HUES48 (cell line): ENCODE data around the gene IL36B.

Experiments used
- H3K27ac ChIP-seq: one replicate; pipeline ENCODE4 v1.7.0; 2013; ENCODE audit warnings: low read depth, low read length, inconsistent platforms
- H3K27me3 ChIP-seq: 2 replicates; pipeline ENCODE4 v1.6.1; 2013; ENCODE audit warnings: mild to moderate bottlenecking, low read length; ENCODE audit not compliant: control insufficient read depth, insufficient read depth
- H3K36me3 ChIP-seq: 2 replicates; pipeline ENCODE4 v1.6.1; 2013; ENCODE audit warnings: low read length; ENCODE audit not compliant: control insufficient read depth, insufficient read depth
- H3K4me1 ChIP-seq: 2 replicates; pipeline ENCODE4 v1.6.1; 2013; ENCODE audit warnings: mild to moderate bottlenecking, low read length; ENCODE audit not compliant: control insufficient read depth, insufficient read depth
- H3K4me3 ChIP-seq: 2 replicates; pipeline ENCODE4 v1.5.1; 2013; ENCODE audit warnings: mild to moderate bottlenecking, low read depth, low read length
- H3K9ac ChIP-seq: 2 replicates; pipeline ENCODE4 v1.6.1; 2013; ENCODE audit warnings: mild to moderate bottlenecking, low read depth, low read length, moderate library complexity
- H3K9me3 ChIP-seq: 2 replicates; pipeline ENCODE4 v1.6.1; 2013; ENCODE audit warnings: low read length; ENCODE audit not compliant: control insufficient read depth, insufficient read depth

IL36B gene

DNA sequence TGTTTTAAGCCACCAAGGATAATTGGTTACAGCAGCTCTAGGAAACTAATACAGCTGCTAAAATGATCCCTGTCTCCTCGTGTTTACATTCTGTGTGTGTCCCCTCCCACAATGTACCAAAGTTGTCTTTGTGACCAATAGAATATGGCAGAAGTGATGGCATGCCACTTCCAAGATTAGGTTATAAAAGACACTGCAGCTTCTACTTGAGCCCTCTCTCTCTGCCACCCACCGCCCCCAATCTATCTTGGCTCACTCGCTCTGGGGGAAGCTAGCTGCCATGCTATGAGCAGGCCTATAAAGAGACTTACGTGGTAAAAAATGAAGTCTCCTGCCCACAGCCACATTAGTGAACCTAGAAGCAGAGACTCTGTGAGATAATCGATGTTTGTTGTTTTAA is 11.6 kb upstream of the IL36B start:
- H3K27me3 ChIP-seq: no peaks in the 10 kb centered on the region
- H3K4me1 ChIP-seq: no peaks in the 10 kb centered on the region
- H3K27ac ChIP-seq: no peak overlapping the region
- no peak overlapping the region for H3K9ac ChIP-seq
- H3K9me3 ChIP-seq: peaks cover 7% of the 10 kb centered on the region; the same call in 1 of the 2 replicates
- no peak overlapping the region for H3K4me3 ChIP-seq
- no peaks in the 10 kb centered on the region for H3K36me3 ChIP-seq

GRCh38 chr2:113061896-113062770 is 9.5 kb upstream of the IL36B start:
- H3K36me3 ChIP-seq: no peaks in the 10 kb centered on the region
- H3K4me3 ChIP-seq: no peak overlapping the region
- H3K27ac ChIP-seq: no peak overlapping the region
- no peaks in the 10 kb centered on the region for H3K27me3 ChIP-seq
- peaks cover 5% of the 10 kb centered on the region; the same call in 1 of the 2 replicates for H3K9me3 ChIP-seq
- no peak overlapping the region for H3K9ac ChIP-seq
- H3K4me1 ChIP-seq: no peaks in the 10 kb centered on the region

DNA sequence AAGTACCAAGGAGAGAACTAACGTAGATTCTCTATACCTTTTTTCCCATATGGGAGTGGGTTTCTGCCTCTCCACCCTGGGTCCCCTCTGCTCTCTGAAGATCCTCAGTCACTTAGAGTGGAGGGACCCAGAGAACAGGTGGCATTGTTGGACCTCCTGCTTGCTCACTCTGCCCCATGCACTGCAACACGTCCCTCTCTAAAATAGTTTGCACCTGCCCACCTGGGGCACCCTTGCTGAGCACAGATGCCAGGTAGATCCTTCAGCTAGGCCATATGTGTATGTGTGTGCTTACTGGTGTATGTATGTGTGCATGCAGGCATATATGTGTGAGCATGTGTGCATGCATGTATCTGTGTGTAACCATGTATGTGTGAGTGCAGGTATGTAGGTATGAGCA is 8.6 kb upstream of the IL36B start:
- H3K9ac ChIP-seq: no peak overlapping the region

GRCh38 chr2:113060796-113061195 is 8.1 kb upstream of the IL36B start:
- H3K27me3 ChIP-seq: no peaks in the 10 kb centered on the region
- H3K27ac ChIP-seq: no peak overlapping the region
- no peaks in the 10 kb centered on the region for H3K36me3 ChIP-seq
- H3K9me3 ChIP-seq: peaks cover 17% of the 10 kb centered on the region; the same call in 1 of the 2 replicates
- no peak overlapping the region for H3K4me3 ChIP-seq
- H3K4me1 ChIP-seq: no peaks in the 10 kb centered on the region
- H3K9ac ChIP-seq: no peak overlapping the region

More for the DNA sequence above, 8.6 kb upstream of the IL36B start:
- H3K27ac ChIP-seq: no peak overlapping the region
- no peaks in the 10 kb centered on the region for H3K4me1 ChIP-seq
- H3K4me3 ChIP-seq: no peak overlapping the region
- peaks cover 12% of the 10 kb centered on the region; the same call in 1 of the 2 replicates for H3K9me3 ChIP-seq
- H3K36me3 ChIP-seq: no peaks in the 10 kb centered on the region
- no peaks in the 10 kb centered on the region for H3K27me3 ChIP-seq

- H3K4me3 ChIP-seq: no peak overlapping the region
- H3K36me3 ChIP-seq: no peaks in the 10 kb centered on the region
- no peaks in the 10 kb centered on the region for H3K27me3 ChIP-seq
- H3K27ac ChIP-seq: no peak overlapping the region
- H3K9ac ChIP-seq: no peak overlapping the region
- H3K4me1 ChIP-seq: no peaks in the 10 kb centered on the region
- H3K9me3 ChIP-seq: peaks cover 19% of the 10 kb centered on the region; the same call in 1 of the 2 replicates
These were observed 7.7 kb upstream of the IL36B start for GRCh38 chr2:113060396-113060795.

GRCh38 chr2:113058998-113059960 is 6.6 kb upstream of the IL36B start, which contains the start of gene IL36RN:
Gene IL36RN, plus strand, starts transcription at chr2:113059198. Its CDS starts 241 bp downstream, at chr2:113059439.
- Histone ChIP-seq H3K9ac (no peak within 1 kb of the TSS), H3K36me3 (no peaks in the 10 kb centered on the region), H3K27ac (no peak within 1 kb of the TSS), H3K4me1 (no peaks in the 10 kb centered on the region), H3K4me3 (no peak within 1 kb of the TSS), H3K9me3 (peaks cover 26% of the 10 kb centered on the region), H3K27me3 (no peaks in the 10 kb centered on the region)

- no peak overlapping the region for H3K27ac ChIP-seq
- H3K9ac ChIP-seq: no peak overlapping the region
- H3K4me1 ChIP-seq: no peaks in the 10 kb centered on the region
- no peaks in the 10 kb centered on the region for H3K36me3 ChIP-seq
- no peaks in the 10 kb centered on the region for H3K27me3 ChIP-seq
- peaks cover 33% of the 10 kb centered on the region for H3K9me3 ChIP-seq
- no peak overlapping the region for H3K4me3 ChIP-seq
These were observed 5.8 kb upstream of the IL36B start for GRCh38 chr2:113058411-113058994.

- Histone ChIP-seq H3K36me3 (no peaks in the 10 kb centered on the region), H3K9ac (no peak overlapping the region), H3K9me3 (peaks cover 40% of the 10 kb centered on the region), H3K27ac (no peak overlapping the region), H3K4me3 (no peak overlapping the region), H3K27me3 (no peaks in the 10 kb centered on the region), H3K4me1 (no peaks in the 10 kb centered on the region)
These were observed 4.5 kb upstream of the IL36B start for GRCh38 chr2:113057117-113057516.

DNA sequence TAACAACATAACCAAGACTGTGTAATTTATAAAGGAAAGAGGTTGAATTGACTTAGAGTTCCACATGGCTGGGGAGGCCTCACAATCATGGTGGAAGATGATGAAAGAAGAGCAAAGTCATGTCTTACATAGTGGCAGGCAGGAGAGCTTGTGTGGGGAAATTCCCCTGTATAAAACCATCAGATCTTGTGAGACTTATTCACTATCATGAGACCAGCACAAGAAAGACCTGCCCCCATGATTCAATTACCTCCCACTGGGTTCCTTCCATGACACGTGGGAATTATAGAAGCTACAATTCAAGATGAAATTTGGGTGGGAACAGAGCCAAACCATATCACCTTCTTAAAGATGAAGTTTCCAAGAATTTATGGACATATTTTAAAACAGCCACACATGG is 3.9 kb upstream of the IL36B start:
- no peak overlapping the region for H3K4me3 ChIP-seq
- H3K9ac ChIP-seq: no peak overlapping the region
- no peaks in the 10 kb centered on the region for H3K27me3 ChIP-seq
- no peaks in the 10 kb centered on the region for H3K36me3 ChIP-seq
- H3K9me3 ChIP-seq: peaks cover 40% of the 10 kb centered on the region
- no peaks in the 10 kb centered on the region for H3K4me1 ChIP-seq
- H3K27ac ChIP-seq: no peak overlapping the region

GRCh38 chr2:113054066-113054465 is 1.4 kb upstream of the IL36B start:
- no peaks in the 10 kb centered on the region for H3K4me1 ChIP-seq
- H3K4me3 ChIP-seq: no peak overlapping the region
- H3K36me3 ChIP-seq: no peaks in the 10 kb centered on the region
- no peak overlapping the region for H3K9ac ChIP-seq
- no peak overlapping the region for H3K27ac ChIP-seq
- peaks cover 52% of the 10 kb centered on the region for H3K9me3 ChIP-seq
- H3K27me3 ChIP-seq: no peaks in the 10 kb centered on the region
